Erythroblast (primary cell): ENCODE data around the gene PIEZO2.

ENCODE experiments used
- GATA1 ChIP-seq: IDR thresholded peaks from 2 replicates; pipeline ENCODE4 v1.6.1; 2011; ENCODE audit warnings: low read depth, mild to moderate bottlenecking, control low read depth, low read length, moderate library complexity
- POLR2A ChIP-seq: IDR thresholded peaks from 2 replicates; pipeline ENCODE4 v1.6.1; 2011; ENCODE audit warnings: mild to moderate bottlenecking, low read length

DNA sequence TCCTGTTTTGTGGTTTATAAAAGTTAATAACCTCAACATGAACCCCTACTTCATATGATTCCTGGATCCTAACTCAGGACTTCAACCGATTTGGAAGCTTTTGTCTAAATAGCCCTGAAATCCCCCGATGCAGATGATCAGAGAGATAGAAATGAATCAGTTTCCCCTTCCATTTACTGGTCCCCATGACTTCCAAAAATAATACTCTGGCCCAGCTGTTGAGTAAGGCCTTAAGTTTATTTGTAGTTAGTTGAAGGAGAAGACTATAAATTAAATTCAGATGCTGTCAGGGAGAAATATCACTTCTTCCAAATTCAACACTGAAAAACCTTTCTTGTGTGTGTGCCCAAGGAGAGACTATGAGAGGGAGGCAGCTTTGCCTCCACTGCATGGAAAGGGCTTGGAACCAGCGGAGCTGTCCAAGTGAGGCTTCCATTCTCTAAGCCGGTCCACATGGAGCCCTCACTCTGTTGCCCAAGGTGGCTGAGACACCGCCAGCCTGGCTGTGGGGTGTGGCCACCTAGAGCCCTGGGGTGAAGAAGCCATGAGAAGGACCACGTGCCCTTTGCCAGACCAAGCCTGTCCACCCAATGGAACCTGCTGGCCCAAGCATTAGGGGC, 53.6 kb downstream of the PIEZO2 start:
- TF ChIP-seq POLR2A (no peak), GATA1 (no peak)
